NCI-H1436 treated with DMSO at 0.1 percent for 48 hours (cell line): Measurements from ENCODE around the gene CAMTA1.

Experiments
- DNase-seq: peaks from one replicate; lab custom pipeline; 2025; lab: John Stamatoyannopoulos, UW

Gene CAMTA1

GRCh38 chr1:7475691-7476090, 690.4 kb downstream of the CAMTA1 start:
- no peak for DNase-seq

- DNase-seq: no peak
Observed at GRCh38 chr1:7476402-7476801, 691.1 kb downstream of the CAMTA1 start.

- no peak for DNase-seq
Observed at GRCh38 chr1:7476861-7477547, 691.8 kb downstream of the CAMTA1 start.

GRCh38 chr1:7477593-7477992, 692.3 kb downstream of the CAMTA1 start:
- no peak for DNase-seq

- no peak for DNase-seq
Observed at GRCh38 chr1:7478142-7478790, 693.0 kb downstream of the CAMTA1 start.

- no peak for DNase-seq
Observed at GRCh38 chr1:7478809-7479499, 693.7 kb downstream of the CAMTA1 start.

- no peak for DNase-seq
Observed at GRCh38 chr1:7479571-7479970, 694.3 kb downstream of the CAMTA1 start.

GRCh38 chr1:7481194-7481593, 695.9 kb downstream of the CAMTA1 start:
- no peak for DNase-seq

- DNase-seq: no peak
Observed at GRCh38 chr1:7482077-7482476, 696.8 kb downstream of the CAMTA1 start.

GRCh38 chr1:7482772-7483495, 697.7 kb downstream of the CAMTA1 start:
- DNase-seq: no peak

- DNase-seq: no peak
Observed at GRCh38 chr1:7483634-7484383, 698.6 kb downstream of the CAMTA1 start.

- no peak for DNase-seq
Observed at GRCh38 chr1:7485086-7485780, 700.0 kb downstream of the CAMTA1 start.

- DNase-seq: no peak
Observed at GRCh38 chr1:7485826-7486225, 700.6 kb downstream of the CAMTA1 start.

- DNase-seq: no peak
Observed at GRCh38 chr1:7487766-7488474, 702.7 kb downstream of the CAMTA1 start.

GRCh38 chr1:7488475-7488842, 703.2 kb downstream of the CAMTA1 start:
- no peak for DNase-seq

GRCh38 chr1:7489586-7489985, 704.3 kb downstream of the CAMTA1 start:
- DNase-seq: no peak

GRCh38 chr1:7490576-7490975, 705.3 kb downstream of the CAMTA1 start:
- no peak for DNase-seq

GRCh38 chr1:7491109-7491817, 706.0 kb downstream of the CAMTA1 start:
- peak; percentile 98 for DNase-seq

GRCh38 chr1:7491818-7492173, 706.5 kb downstream of the CAMTA1 start:
- DNase-seq: peak; percentile 59
